H9 (cell line): ENCODE results near the gene CAMK1. TPM values are rescaled to one million over a fixed set of nuclear protein-coding genes. Genes with fewer than 3 reads are reported as not detected.

ENCODE experiments used
- DNase-seq: peaks from one replicate; pipeline ENCODE4 v3.0.0-alpha.2; 2017
- H2AFZ ChIP-seq: one replicate; pipeline ENCODE4 v1.6.1; 2013; ENCODE audit warnings: mild to moderate bottlenecking, low read length, control low read depth, moderate library complexity
- H2AK5ac ChIP-seq: 2 replicates; pipeline ENCODE4 v1.6.1; 2013; ENCODE audit warnings: low read length, control low read depth, mixed read lengths; ENCODE audit not compliant: insufficient read length
- H2BK120ac ChIP-seq: one replicate; pipeline ENCODE4 v1.6.1; 2013; ENCODE audit warnings: low read depth, mild to moderate bottlenecking, low read length, control low read depth, inconsistent platforms; ENCODE audit not compliant: poor library complexity, severe bottlenecking
- H2BK12ac ChIP-seq: 2 replicates; pipeline ENCODE4 v1.6.1; 2013; ENCODE audit warnings: low read length, control low read depth, mixed read lengths, low read depth; ENCODE audit not compliant: insufficient read length
- H2BK15ac ChIP-seq: 2 replicates; pipeline ENCODE4 v1.6.1; 2013; ENCODE audit warnings: low read depth, low read length, control low read depth
- H2BK20ac ChIP-seq: one replicate; pipeline ENCODE4 v1.6.1; 2013; ENCODE audit warnings: low read depth, mild to moderate bottlenecking, low read length, control low read depth, inconsistent platforms; ENCODE audit not compliant: poor library complexity, severe bottlenecking
- H2BK5ac ChIP-seq: 2 replicates; pipeline ENCODE4 v1.6.1; 2013; ENCODE audit warnings: low read length, control low read depth, mixed read lengths; ENCODE audit not compliant: insufficient read length
- H3K14ac ChIP-seq: 2 replicates; pipeline ENCODE4 v1.6.1; 2013; ENCODE audit warnings: low read length, control low read depth; ENCODE audit not compliant: insufficient read depth
- H3K18ac ChIP-seq: 2 replicates; pipeline ENCODE4 v1.6.1; 2013; ENCODE audit warnings: low read depth, mild to moderate bottlenecking, mixed read lengths, low read length, control low read depth; ENCODE audit not compliant: insufficient read length
- H3K23ac ChIP-seq: 2 replicates; pipeline ENCODE4 v1.6.1; 2013; ENCODE audit warnings: low read length, control low read depth, mixed read lengths, low read depth; ENCODE audit not compliant: insufficient read length
- H3K23me2 ChIP-seq: 2 replicates; pipeline ENCODE4 v1.6.1; 2013; ENCODE audit warnings: low read depth, mild to moderate bottlenecking, mixed read lengths, low read length, control low read depth; ENCODE audit not compliant: insufficient read length, poor library complexity, severe bottlenecking
- H3K27ac ChIP-seq: 2 replicates; pipeline ENCODE4 v1.5.1; 2013; ENCODE audit warnings: low read length, control low read depth, mixed read lengths, low read depth; ENCODE audit not compliant: insufficient read length
- H3K27me3 ChIP-seq: 2 replicates; pipeline ENCODE4 v1.6.1; 2013; ENCODE audit warnings: low read length, control low read depth, inconsistent platforms; ENCODE audit not compliant: insufficient read depth
- H3K4ac ChIP-seq: 2 replicates; pipeline ENCODE4 v1.6.1; 2013; ENCODE audit warnings: low read depth, mild to moderate bottlenecking, control low read depth, inconsistent platforms, low read length, moderate library complexity
- H3K4me1 ChIP-seq: 2 replicates; pipeline ENCODE4 v1.6.1; 2013; ENCODE audit warnings: low read length, control low read depth, inconsistent platforms; ENCODE audit not compliant: insufficient read depth
- H3K4me2 ChIP-seq: 2 replicates; pipeline ENCODE4 v1.6.1; 2013; ENCODE audit warnings: low read length, control low read depth, mixed read lengths; ENCODE audit not compliant: insufficient read length, insufficient read depth
- H3K56ac ChIP-seq: 2 replicates; pipeline ENCODE4 v1.6.1; 2013; ENCODE audit warnings: low read depth, mild to moderate bottlenecking, mixed read lengths, low read length, control low read depth; ENCODE audit not compliant: insufficient read length
- H3K79me1 ChIP-seq: 2 replicates; pipeline ENCODE4 v1.6.1; 2013; ENCODE audit warnings: low read depth, mild to moderate bottlenecking, moderate library complexity, low read length, control low read depth, inconsistent platforms; ENCODE audit not compliant: insufficient read depth, poor library complexity, severe bottlenecking
- H3K79me2 ChIP-seq: 2 replicates; pipeline ENCODE4 v1.6.1; 2013; ENCODE audit warnings: low read length, control low read depth, inconsistent platforms; ENCODE audit not compliant: insufficient read depth
- H3K9ac ChIP-seq: 2 replicates; pipeline ENCODE4 v1.6.1; 2013; ENCODE audit warnings: low read length, control low read depth, mixed read lengths; ENCODE audit not compliant: insufficient read length; ENCODE audit errors: extremely low read depth
- H3K9me3 ChIP-seq: one replicate; pipeline ENCODE4 v1.6.1; 2013; ENCODE audit warnings: low read depth, low read length, inconsistent platforms; ENCODE audit not compliant: control insufficient read depth
- H3T11ph ChIP-seq: one replicate; pipeline ENCODE4 v1.6.1; 2013; ENCODE audit warnings: mild to moderate bottlenecking, low read length, control low read depth, inconsistent platforms
- H4K20me1 ChIP-seq: one replicate; pipeline ENCODE4 v1.6.1; 2013; ENCODE audit not compliant: control insufficient read depth, insufficient read length, insufficient read depth
- H4K5ac ChIP-seq: 2 replicates; pipeline ENCODE4 v1.6.1; 2013; ENCODE audit warnings: low read depth, mild to moderate bottlenecking, mixed read lengths, low read length, control low read depth; ENCODE audit not compliant: insufficient read length
- H4K8ac ChIP-seq: replicated peaks from 2 replicates; pipeline ENCODE4 v1.6.1; 2013; ENCODE audit warnings: low read length, control low read depth, mixed read lengths, low read depth; ENCODE audit not compliant: insufficient read length
- H4K91ac ChIP-seq: 2 replicates; pipeline ENCODE4 v1.6.1; 2013; ENCODE audit warnings: low read depth, mild to moderate bottlenecking, moderate library complexity, mixed read lengths, low read length, control low read depth; ENCODE audit not compliant: insufficient read length
- H3K27ac Mint-ChIP-seq, 3 experiments: 2 replicates in 2 of 3; 3 replicates in 1 of 3; pipeline ENCODE4 v1.8.0; 2020 to 2021; ENCODE audit warnings: mixed read lengths in 3 of 3, mild to moderate bottlenecking in 1 of 3, moderate library complexity in 1 of 3
- H3K27me3 Mint-ChIP-seq: 2 replicates; pipeline ENCODE4 v1.8.0; 2021; ENCODE audit warnings: low read depth, mild to moderate bottlenecking, moderate library complexity, mixed read lengths
- H3K36me3 Mint-ChIP-seq, 3 experiments: 2 replicates in 2 of 3; 3 replicates in 1 of 3; pipeline ENCODE4 v1.8.0; 2020 to 2021; ENCODE audit warnings: low read depth in 3 of 3, mixed read lengths in 3 of 3; ENCODE audit not compliant: insufficient read depth in 1 of 3
- H3K4me1 Mint-ChIP-seq, 2 experiments: 2 replicates each; pipeline ENCODE4 v1.8.0; 2020; ENCODE audit warnings: mixed read lengths in 2 of 2
- H3K4me3 Mint-ChIP-seq, 2 experiments: 2 replicates in 1 of 2; 3 replicates in 1 of 2; pipeline ENCODE4 v1.8.0; 2020 to 2021; ENCODE audit warnings: mild to moderate bottlenecking in 2 of 2, mixed read lengths in 2 of 2, moderate library complexity in 1 of 2
- H3K9me3 Mint-ChIP-seq, 2 experiments: 2 replicates in 1 of 2; 3 replicates in 1 of 2; pipeline ENCODE4 v1.8.0; 2020; ENCODE audit warnings: mild to moderate bottlenecking in 2 of 2, mixed read lengths in 2 of 2, moderate library complexity in 1 of 2
- CTCF ChIP-seq: fragments of 200-600 bp; sonication (generic); conservative IDR thresholded peaks from 3 replicates; pipeline ENCODE4 v1.8.0; 2021; ENCODE audit warnings: antibody characterized with exemption, mild to moderate bottlenecking
- WGBS: extraction: QIAGEN DNeasy Blood & Tissue Kit; methylation state at CpG from one replicate; pipeline ENCODE4 v1.1.7; 2013; ENCODE audit warnings: missing lambda C conversion rate, low lambda C conversion rate, mixed read lengths; ENCODE audit not compliant: insufficient read length; ENCODE audit errors: extremely low coverage; 5-methylcytosine and 5-hydroxymethylcytosine counted together
- total RNA-seq: library from RNA; stranded (reverse); gene quantifications from 2 replicates; pipeline ENCODE4 v1.2.1, GENCODE V29; 2021

CAMK1 gene
- total RNA-seq, 1 experiment from 2014 or later: 9.2 TPM

DNA sequence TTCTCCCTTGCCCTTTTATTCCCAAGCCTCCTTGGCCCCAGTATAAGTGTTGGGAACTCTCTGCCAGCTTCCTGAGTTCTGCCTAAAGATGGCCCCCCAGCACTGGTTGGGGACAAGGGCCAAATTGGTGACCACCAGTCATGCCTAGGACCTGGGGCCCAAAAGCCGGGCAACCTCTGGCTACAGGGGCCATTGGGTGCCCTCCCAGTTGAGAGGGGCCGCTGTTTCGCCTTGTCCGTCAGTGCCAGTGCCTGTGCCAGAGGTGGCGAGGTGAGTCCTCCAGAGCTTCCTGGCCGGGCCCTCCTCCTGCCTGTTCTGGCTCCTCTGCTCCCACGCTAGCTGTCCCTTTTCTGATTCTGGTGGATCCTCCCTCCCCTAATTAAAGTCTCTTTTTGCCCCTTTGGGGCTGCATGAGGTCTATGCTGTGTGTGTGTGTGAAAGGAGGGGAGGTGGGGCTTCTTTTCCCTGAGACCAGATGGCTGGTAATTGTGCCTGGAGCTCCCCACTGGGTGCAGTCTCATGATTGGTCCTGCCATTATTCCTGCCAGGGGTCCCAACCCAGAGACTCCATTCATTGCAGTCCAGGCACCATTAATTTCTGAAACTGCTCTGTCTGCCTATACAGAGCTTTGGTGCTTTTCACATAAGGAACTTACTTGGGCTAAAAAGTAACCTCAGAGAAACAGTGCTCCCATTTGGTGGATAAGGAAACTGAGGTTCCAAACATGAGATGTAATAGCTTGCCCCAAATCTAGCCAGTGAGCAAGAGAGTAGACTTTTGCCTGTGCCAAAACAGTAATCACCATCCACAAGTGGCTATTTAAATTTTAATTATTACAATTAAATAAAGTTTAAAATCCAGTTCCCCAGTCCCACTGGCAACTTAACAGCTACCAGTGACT is 37.2 kb upstream of the CAMK1 start:
- H2BK120ac ChIP-seq: no peak overlapping the region
- H3K27ac ChIP-seq: no peak overlapping the region
- H4K91ac ChIP-seq: no peak overlapping the region
- Mint-ChIP-seq H3K27ac (peak overlapping the region in 1 of 3 experiments; percentile 88; a peak in 2 of 7 replicates), H3K4me1 (peaks cover 20 to 23% of the 10 kb centered on the region in 2 experiments), H3K4me3 (peak overlapping the region in 1 of 2 experiments; percentile 20; a peak in 1 of 5 replicates), H3K27me3 (peaks cover 16% of the 10 kb centered on the region), H3K9me3 (no peaks in the 10 kb centered on the region), H3K36me3 (peaks cover 29 to 50% (median 42%) of the 10 kb centered on the region in 3 experiments; a peak in 6 of 7 replicates)
- no peaks in the 10 kb centered on the region for H4K20me1 ChIP-seq
- H3K23me2 ChIP-seq: peaks cover 7% of the 10 kb centered on the region
- no peak overlapping the region for H2BK20ac ChIP-seq
- no peaks in the 10 kb centered on the region for H3K79me1 ChIP-seq
- no peak overlapping the region for H4K5ac ChIP-seq
- H3K18ac ChIP-seq: no peak overlapping the region
- no peak for TF ChIP-seq CTCF
- H3K4me1 ChIP-seq: no peaks in the 10 kb centered on the region
- H2BK12ac ChIP-seq: no peak overlapping the region
- WGBS: no CpG with 5 or more reads among the region's 7 CpGs
- H2AFZ ChIP-seq: no peak overlapping the region
- no peak overlapping the region for H2BK5ac ChIP-seq
- no peak overlapping the region for H4K8ac ChIP-seq
- no peak overlapping the region for H3K14ac ChIP-seq
- H3K9me3 ChIP-seq: no peaks in the 10 kb centered on the region
- no peaks in the 10 kb centered on the region for H3K27me3 ChIP-seq
- H3K4me2 ChIP-seq: no peak overlapping the region
- no peak for DNase-seq
- no peak overlapping the region for H3K4ac ChIP-seq
- no peak overlapping the region for H3K9ac ChIP-seq
- no peak overlapping the region for H3K56ac ChIP-seq
- H2BK15ac ChIP-seq: no peak overlapping the region
- no peak overlapping the region for H2AK5ac ChIP-seq
- H3K79me2 ChIP-seq: no peaks in the 10 kb centered on the region
- no peak overlapping the region for H3K23ac ChIP-seq
- H3T11ph ChIP-seq: no peak overlapping the region
